ENCODE data around the gene MGAT4A.
A peak's percentile ranks its signal among the peaks of the same experiment; 100 is the strongest.

Gene MGAT4A

DNA sequence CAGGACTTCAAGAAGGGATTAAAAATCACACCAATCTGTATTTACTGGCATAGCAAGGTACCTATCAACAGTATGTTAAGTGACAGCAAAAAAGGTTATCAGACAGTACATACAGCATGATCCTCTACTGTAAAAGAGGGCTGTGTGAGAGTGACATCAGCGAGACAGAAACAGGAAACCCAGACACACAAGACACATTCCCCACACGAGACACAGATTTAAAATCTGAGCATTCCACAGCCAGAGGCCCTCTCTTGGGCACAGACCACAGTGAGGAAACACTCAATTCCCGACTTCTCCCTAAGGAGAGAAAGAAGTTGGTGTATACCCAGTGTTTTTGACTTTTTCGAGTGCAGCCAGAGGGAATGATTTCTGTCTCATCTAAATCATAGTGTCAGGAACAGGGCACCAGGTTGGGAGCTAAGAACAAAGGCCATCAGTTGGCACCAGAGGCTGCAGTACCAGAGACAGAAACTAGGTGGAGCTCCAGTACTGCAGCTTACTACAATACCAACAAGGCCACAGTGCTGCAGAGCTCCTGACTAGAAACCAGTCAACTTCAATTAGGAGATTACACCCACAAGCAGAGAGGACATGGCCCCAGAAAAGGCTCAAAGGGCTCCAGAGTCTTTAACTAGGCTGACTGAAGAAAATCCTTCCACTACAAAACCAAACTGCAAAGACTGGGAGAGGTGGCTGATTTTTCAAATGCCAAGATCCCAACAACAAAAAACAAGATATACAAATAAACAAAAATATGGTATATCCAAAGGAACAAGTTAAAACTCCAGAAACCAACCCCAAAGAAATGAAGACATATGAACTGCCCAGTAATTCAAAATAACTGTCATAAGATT is 81.6 kb downstream of the MGAT4A start:
- peak; percentile 37 for DNase-seq

DNA sequence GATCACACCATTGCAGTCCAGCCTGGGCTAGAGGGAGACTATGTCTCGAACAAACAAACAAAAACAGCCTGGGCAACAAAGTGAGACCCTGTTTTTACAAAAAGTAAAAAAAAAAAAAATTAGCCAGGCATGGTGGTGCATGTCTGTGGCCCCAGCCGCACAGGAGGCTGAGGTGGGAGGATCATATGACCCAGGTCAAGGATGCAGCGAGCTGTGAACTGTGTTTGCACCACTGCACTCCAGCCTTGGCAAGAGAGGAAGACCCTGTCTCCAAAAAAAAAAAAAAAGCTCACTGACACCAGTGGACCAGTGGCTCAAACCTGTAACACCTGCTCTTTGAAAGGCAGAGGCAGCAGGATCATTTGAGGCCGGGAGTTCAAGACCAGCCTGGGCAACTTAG is 82.5 kb downstream of the MGAT4A start:
- DNase-seq = no peak

DNA sequence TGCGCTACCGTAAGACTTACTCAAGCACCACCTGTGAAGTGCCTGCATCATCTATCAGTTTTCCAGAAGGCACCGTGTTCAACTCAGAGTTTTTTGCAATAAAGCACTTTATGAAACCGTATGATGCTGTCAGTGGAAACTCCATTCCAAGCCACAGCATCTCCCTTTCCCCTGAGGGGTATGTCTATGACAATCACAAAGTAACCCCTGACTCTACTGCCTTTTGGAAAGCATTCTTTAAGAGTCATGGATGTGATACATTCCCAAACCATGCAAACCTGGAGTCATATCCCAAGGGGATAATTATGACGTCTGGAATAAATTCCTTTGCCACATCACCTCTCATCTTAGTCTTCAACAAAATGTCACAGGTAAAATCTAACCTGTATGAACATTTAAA is 83.3 kb downstream of the MGAT4A start:
- no peak for DNase-seq

DNA sequence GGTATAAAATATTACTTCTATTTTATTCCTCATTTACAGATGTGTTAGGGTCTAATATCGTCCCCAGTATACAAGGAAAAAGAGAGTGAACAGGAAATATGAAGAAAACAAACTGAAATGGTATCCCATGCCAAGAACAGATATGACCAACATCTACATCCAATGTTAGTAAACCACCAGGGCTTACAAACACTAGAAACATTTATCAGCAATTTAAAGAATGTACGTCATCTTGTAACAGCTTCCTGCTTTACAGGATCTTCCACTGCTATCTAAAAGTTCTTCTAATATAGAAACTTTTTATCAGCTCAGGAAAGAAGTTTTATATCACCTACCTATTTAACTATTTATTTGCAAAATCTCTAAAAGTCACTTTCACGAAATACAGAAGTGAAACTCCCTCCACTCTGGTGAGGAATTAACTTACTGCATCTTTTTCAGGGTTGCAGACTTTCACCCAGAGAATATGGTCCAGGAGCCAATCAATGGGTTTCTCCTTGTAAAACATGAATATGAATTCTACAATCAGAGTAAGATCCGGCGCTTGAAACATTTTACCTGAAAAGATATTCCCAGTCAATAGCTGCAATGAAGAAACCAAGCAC is 87.3 kb downstream of the MGAT4A start:
- no peak for DNase-seq

DNA sequence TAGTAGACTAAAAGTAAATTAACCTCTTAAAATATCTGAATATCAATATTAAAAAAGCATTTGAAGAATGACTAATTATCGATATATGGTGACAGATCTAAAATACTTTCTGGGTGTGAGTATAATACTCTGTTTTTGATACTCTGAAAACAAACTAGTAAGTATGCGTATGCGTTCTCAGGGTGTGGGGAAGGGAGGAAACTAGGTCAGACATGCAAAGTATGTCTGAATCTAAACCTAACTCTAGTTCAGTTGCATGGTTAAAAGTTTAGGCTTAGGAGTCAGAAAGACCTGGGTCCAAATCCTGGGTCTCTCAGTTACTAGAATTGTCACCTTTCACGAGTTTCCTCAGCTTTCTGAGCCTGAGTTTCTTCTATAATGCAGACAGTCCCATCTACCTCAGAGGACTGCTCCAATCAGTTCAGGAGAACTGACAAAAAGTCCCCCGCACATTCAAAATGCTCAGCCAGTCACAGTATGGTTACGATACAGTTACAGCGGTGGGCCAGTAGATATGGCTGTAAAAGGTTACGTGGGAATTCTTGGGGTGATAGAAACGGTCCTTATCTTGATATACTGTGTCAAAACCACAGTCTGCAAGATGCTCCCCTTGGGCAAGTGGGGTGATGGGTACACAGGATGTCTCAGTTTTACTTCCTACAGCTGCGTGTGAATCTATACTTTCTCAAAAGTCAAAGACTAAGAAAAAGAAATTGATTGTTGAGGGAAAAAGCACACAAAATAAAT is 93.4 kb downstream of the MGAT4A start:
- no peak for DNase-seq

DNA sequence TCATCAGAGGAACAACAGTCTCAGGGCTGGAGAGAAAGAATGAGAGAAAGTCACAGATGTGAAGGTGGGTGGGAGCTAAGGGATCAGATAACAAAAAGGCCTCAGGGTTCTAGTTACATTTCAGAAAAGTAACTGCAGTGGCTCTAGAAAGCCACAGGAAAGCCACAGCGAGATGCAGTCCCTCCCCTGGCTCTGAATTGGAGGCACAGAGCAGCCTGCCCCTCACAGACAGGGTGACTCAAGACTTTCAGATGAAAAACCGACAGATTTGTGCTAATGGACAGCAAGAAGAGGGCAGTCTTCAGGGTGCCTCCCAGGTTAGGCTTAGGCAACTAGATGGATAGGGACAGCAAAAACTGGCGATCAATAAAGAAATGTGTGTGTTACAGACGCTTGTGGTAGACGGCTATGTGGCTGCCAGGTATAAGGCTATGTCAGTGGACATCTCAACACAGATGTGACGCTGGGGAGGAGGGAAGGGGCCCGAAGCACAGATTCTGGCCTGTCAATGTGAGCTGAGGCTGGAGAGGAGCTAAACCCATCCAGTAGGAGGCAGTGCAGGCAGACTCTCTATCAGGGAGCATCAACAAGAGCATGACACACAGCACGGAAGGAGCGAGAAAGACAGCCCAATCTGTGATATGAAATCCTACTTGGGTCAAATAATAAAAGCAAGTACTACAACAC is 96.4 kb downstream of the MGAT4A start:
- DNase-seq = no peak

DNA sequence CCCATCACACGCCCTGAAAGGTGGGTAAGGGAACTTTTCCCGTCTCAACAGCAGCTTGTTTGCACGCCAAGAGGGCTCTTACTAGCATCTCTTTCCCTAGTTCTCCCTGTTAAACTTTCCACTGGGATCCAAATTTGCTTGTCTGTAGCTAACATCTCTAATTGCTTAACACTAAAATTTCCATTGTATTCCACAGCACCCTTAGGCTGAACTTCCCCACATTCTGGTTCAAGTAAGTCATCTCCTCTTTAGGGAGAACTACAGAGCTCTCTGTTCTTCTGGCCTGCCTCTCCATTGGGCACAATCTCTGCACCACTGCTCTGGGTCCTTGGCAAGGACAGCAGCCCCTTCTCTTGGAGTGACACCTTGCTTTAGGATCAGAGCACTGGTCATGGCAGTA is 98.6 kb downstream of the MGAT4A start:
- no peak for DNase-seq

DNA sequence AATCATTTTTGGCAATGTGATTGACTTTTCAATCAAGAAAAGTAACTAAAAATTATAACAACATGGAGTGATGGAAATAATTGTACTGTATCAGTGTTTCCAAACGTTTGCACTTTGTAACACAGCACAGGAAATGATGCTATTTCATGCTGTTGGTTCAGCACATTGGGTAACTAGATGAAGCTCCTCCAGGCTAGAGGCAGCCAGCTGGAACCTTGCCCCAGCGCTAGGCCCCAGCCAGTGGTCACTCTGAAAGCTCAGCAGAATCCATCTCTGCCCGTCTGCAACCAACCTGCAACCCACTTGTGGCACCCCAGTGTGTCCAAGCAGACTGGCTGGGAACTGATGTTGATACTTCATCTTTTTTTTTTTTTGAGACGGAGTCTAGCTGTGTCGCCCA is 107.3 kb downstream of the MGAT4A start:
- DNase-seq = no peak

DNA sequence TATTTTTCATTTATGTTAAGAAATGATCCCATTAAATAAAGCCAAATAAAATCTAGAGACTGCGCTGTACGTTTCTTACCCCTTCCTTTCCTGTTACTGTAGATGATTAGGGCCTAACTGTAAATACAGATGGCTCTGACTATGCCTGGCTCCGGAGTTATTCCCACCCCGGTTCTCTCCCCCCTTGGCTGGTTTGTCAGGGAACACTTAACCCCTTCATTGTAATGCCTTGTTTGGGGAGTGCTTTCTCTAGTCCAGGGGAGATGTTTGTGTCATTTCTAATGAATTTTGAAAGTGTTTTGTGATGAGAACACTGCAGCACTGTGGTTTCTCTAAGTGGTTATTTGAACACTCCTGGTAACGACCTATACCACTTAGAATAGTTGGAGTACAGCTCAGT is 113.8 kb downstream of the MGAT4A start:
- no peak for DNase-seq

DNA sequence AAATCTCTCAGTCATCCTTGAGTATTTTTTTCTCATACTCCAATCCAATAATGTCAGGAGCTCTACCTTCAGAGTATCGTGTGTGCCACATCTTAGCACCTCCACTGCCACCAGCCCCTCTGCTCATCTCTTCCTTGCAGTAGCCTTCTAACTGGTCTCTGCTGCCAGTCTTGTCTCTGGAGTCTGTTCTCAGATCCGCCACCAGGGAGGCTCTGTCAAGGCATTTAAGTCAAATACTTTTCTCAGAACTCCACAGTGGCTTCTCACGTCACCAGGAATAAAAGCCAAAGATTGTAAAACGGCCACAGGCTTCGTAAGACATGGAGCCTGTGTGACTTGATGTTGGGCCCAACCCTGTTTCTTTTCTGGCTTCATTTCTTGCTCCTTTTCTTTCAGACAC is 115.5 kb downstream of the MGAT4A start:
- no peak for DNase-seq

DNA sequence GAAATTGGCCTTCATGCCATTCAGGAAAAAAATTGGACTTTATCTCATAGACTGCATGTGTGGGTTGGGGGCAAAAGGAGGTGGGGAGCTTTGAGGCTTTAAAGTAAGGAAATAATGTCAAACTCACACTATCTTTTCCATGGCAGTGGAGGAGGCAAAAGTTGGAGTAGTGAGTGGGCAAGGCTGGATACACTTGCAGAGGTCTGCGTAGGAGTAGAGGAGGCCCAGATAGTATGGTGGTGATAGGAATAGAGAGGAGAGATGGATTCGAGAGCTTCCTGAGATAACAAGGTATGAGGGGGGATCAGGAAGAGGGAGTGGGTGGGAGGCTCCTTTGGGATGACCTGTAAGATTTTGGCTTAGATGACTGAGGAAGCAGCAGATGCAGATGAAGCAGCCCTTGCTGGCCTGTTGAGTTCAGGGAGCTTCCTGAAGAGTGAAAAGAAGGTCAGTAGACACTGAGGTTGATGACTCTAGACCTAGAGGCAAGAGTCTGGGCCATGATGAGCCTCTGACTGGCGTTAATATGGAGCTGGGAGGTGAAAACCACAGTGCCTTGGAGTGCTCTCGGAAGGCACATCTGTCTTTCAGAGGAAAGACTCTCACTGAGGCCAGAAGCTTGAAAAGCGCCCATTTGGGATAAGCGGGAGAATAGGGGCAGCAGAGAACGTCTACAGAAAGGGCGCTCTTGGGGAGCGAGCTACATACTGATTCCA is 116.8 kb downstream of the MGAT4A start:
- DNase-seq = no peak

DNA sequence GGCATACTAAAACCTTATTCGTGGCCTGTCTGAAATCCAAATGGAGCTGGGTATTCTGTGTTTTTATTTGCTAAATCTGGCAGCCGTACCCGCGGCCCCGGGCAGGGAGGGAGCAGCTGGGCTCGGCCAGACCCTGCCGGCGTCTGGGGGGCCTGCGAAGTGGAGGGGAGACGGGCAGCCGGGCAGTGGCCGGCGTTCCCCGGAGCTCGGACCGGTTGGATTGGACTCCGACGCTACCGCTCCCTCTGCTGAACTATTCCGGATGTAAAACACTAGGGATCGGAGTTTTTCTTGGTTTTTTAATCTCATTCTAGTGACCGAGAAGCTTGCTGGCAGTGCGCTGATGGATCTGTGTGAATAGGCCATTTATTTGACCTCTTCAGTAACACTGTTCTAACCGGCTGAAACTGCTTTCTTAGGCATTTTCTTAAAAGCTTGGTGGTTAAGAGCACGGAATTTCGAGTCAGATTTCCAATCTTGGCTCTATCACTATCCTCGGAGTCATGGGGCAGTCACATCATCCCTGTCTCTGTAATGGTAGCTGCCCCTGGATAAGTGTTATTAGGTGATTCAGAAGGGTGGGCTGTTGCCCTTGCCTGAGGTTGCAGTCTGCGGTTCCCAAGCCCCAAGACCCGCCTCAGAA is 121.8 kb downstream of the MGAT4A start:
- no peak for DNase-seq

DNA sequence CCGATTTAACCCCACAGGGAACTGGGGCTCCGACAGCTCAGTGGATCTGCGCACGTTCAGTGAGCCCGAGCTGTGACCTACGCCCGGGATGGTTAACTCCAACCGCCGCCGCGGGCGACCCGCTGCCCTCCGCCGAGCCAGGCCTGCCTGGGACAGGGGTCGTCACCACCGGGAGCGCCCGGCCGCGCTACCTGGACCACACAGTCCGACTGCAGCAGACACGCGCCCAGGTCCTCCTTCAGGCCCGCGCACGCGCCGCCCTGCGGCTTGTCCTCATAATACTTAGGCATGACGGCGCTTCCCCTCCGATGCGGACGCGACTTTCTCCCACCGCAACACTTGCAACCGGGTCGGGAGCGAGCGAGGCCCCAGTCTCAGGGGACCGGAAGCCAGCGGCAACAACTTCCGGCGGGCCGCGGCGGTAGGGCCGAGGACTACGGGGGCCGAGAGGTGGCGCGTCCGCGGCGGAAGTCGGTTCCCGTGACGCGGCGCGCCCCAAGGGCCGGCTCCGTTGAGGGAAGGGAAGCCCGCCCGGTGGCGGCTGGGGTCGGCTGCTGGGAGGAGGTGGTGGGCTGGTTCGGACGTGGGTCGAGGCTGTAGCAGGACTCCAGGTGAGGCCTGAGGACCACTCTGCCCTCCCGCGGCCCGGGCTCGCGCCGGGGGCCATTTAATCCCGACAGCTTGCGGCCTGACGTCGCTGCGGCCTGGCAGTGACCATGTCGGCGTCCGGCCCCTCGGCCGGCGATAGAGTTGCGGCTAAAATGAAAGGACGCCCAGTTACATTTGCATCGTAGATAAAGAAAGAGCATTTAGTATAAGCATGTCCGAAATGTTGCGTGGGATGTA is 122.6 kb downstream of the MGAT4A start, which contains the start of the genes COA5 and UNC50:
Gene COA5 (minus strand): TSS at position 397 of the 846 bp plus-strand sequence. CDS start 107 bp downstream, at position 290.
Gene UNC50 (plus strand): TSS at position 474 of the 846 bp plus-strand sequence. CDS start 1,171 bp downstream, outside the sequence.
- DNase-seq = peak; percentile 67

DNA sequence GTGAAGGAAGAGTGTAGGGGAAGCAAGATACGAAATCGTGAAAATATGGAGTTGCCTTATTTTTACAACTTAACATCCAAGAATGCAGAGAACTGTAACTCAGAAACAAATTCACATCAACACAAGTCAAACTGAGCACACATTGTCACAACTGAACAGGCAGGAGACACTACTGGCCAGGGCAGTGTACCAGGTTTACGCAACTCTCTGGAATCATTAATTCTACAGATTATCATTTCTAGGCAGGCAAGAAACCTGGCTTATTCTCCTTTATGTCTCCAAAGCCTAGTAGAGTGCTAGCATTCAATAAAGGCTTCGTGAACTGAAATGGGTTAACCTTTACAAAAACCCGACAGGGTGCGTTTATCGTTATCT is 123.2 kb downstream of the MGAT4A start:
- no peak for DNase-seq

DNA sequence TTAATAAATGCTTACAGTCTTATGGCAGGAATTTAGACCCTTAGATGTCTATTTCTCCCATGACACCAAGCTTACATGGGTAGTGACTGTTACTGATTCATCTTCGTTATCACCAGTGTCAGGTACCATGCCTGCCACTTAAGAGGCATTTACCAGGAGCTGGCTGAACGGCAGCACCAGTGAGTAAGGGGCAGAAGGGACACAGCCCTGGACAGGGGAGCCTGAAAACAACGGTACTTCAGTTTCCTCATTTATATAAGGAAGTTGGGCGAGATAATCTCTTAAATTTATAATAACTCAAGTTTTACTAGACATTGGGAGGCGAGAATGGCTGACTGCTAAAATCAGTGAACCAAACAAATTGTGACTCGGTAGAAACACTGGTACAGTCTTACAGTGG is 123.8 kb downstream of the MGAT4A start:
- DNase-seq = no peak

DNA sequence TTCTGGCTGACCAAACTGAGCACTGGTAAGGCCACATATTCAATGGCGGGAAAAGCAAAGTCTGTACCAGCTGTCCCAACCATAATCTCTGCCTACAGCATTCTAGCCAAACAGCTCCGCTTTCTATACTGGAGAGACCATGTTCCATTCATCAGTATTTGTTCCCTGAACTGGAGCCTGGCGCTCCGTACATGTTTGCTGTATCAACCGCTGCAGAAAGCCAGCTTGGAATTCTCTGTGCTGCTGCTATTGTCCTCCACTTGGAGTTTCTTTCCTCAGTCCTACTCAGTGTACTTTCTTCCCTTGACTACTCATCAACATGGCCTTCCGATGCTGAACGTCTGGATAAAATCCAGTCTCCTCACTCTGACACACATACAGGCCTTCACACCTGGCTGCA is 124.5 kb downstream of the MGAT4A start:
- DNase-seq = no peak

DNA sequence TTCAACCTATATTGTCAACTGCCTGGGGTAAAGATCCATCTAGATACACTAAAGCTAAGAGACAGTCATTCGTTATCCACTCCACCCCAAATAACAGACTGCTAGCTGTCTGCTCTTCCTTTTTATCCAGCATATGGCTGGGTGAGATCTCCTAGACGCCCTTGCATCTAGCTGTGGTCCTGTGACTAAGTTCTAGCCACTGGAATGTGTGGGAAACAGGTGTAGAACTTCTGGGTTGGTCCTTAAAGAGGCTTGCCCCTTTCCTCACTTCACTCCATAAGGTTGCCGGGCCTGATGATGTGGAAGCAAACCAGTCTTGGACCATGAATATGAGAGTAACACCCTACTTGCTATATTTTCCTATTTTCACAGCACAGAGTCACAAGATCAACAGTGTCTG is 125.9 kb downstream of the MGAT4A start:
- no peak for DNase-seq

DNA sequence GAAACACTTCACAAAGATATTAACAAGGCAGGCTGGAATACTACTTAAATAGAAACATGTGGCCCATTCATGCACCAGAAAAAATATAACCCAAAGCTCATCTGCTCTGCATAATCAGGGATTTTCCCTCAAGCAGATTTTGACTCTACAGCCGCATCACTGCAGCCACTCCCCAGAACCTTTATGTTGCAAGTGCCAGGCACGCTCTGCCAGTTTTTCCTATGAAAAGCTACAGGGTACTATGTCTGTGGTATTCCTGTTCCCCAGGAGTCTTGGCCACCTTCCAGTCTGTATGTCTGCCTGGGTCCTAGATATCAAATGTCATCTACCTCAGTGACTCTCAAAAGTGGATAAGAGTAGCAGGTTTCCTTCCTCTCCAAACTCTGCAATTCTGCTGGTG is 126.4 kb downstream of the MGAT4A start:
- peak; percentile 1 for DNase-seq

DNA sequence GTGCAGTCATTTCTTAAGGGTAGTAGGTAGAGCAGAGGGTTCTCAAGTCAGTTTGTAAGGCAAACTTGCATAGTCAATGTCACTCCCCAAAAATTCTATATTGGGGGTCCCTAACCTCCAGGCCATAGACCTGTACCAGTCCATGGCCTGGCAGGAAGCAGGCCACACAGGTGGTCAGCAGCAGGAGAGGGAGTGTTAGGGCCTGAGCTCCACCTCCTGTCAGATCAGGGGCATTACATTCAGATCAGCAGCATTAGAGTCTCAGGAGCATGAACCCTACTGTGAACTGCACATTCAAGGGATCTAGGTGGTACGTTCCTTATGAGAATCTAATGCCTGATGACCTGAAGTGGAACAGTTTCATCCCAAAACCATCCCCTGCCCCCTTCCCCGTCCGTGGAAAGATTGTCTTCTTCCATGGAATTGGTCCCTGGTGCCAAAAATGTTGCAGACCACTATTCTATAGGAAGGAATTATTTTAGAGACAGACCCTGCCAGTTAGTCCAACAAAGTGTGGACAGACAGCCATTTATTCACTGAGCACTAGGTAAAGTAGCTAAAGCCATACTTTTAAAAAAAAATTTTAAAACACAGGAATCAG is 129.3 kb downstream of the MGAT4A start:
- peak; percentile 9 for DNase-seq

DNA sequence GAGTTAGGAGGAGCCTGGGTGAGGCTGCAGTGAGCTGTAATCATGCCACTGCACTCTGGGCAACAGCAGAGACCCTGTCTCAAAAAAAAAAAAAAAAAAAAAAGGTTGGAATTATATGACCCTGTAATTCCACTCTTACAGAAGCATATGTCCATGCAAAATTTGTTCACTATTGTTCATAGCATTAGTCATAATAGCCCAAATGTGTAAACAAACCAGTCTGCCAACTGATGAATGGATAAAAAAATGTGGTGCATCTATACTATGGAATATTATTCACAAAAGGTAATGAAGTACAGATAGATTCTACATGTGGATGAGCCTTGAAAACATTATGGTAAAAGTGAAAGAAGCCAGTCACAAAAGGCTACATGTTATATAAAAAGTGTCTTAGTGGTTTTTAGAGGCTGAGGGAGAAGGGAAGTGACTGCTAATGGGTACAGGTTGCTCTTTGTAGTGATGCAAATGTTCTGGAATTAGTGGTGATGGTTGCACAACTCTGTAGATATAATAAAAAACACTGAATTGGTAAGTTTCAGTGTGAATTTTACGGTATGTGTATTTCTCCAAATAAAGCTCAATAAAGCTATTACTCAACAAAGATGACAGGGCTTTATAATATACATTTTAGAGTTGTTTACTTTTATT is 132.0 kb downstream of the MGAT4A start:
- no peak for DNase-seq
